ENCODE measurements around the gene BAG3. TPM values are rescaled to one million over a fixed set of nuclear protein-coding genes. Genes with fewer than 3 reads are reported as not detected.
A peak's percentile ranks its signal among the peaks of the same experiment; 100 is the strongest.
"Not testable (repeated sequence)": the region's sequence is repeated elsewhere in the genome, so short reads cannot be mapped to it uniquely, and the experiment has no call there.

BAG3 gene
- 151 TPM for total RNA-seq
- long read RNA-seq, transcript BAG3-201 (4 exons, 2,571 nt) = major isoform, 111 of 197 reads
- long read RNA-seq, partial matches to known transcripts = 62 of 197 reads
- long read RNA-seq, other reads (novel, unspliced or antisense) = 24 of 197 reads

DNA sequence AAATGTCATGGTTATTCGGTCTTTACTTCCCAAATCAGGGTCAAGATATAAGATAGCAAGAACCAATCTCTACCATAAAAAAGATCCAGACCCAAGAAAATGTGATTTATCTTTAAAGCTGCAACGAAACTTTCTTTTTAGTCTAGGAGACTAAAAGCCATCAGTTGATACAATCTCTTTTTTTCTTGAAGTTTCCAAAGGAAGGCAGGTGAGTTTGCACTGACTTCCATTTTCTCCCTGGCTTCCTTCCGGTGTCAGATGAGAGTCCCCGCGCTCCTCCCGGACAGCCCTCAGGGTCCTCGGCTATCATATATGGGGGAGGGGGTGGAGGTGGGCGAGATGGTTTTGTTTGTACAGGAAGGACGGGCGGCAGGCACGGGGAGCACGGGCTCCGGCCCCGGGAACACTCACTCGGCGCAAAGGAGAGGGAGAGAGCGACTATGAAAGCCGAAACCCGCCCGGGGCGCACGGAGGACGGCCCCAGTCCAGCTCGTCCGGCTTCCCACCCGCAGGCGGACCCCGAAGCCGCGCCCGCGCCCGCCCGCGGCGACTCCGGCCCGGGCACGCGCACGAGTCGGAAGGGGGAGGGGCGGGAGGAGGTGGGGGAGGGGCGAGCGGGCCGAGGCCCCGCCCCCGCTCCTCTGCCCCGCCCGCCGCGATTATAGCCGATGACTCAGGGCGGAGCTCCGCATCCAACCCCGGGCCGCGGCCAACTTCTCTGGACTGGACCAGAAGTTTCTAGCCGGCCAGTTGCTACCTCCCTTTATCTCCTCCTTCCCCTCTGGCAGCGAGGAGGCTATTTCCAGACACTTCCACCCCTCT is at the start of gene BAG3:
Gene BAG3 (plus strand): TSS at position 689 of the 822 bp plus-strand sequence. CDS start 296 bp downstream, outside the sequence.
- intact Hi-C loops (cut with micrococcal nuclease) = no loop called here
- DNase-seq = peak; percentile 97
- ATAC-seq = peak; percentile 91

- no peak for DNase-seq
- intact Hi-C loops (cut with micrococcal nuclease) = loop anchor here (10.0 kb wide), 1 partner anchor 252 kb away; no protein-coding TSS in a partner anchor
- no peak for ATAC-seq
Measured at GRCh38 chr10:119602241-119603095, 48.7 kb upstream of the BAG3 start.

GRCh38 chr10:119604468-119604867 is 46.7 kb upstream of the BAG3 start:
- intact Hi-C loops (cut with micrococcal nuclease) = loop anchor here (10.0 kb wide), 1 partner anchor 250 kb away; no protein-coding TSS in a partner anchor
- DNase-seq (no peak), ATAC-seq (no peak)

- ATAC-seq (peak; percentile 88), DNase-seq (peak; percentile 66)
- intact Hi-C loops (cut with micrococcal nuclease) = loop anchor here (10.0 kb wide), 1 partner anchor 246 kb away; no protein-coding TSS in a partner anchor
Measured at GRCh38 chr10:119608316-119609155, 42.6 kb upstream of the BAG3 start.

DNA sequence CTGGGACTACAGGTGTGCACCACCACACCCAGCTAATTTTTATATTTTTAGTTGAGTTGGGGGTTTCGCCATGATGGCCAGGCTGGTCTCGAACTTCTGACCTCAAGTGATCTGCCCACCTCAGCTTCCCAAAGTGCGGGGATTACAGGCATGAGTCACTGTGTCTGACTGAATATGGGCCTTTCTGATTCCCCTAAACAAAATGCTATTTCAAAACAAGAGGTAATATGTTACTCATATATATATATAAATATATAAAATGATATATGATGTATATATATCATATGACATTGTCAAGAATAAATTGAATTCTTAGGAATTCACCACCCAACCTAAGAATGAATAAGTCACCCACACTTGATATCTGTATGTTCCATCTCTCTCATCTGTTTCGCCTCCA is 41.7 kb upstream of the BAG3 start:
- intact Hi-C loops (cut with micrococcal nuclease) = loop anchor here (10.0 kb wide), 1 partner anchor 245 kb away; no protein-coding TSS in a partner anchor
- ATAC-seq = no peak
- DNase-seq = no peak

DNA sequence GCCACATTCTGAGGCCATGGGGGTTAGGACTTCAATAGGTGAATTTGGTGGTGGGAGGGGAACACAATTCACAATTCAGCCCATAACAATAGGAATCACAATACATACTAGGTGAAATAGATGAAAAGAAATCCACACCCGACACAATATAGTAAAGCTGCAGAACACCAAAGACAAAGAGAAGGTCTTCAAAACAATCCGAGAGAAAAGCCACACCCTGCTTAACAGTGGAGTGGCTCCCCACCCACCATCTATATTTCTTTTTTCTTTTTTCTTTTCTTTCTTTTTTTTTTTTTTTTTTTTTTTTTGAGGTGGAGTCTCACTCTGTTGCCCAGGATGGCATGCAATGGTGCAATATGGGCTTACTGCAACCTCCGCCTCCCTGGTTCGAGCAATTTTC is 39.7 kb upstream of the BAG3 start:
- ATAC-seq (no peak), DNase-seq (no peak)
- intact Hi-C loops (cut with micrococcal nuclease) = no loop called here

DNA sequence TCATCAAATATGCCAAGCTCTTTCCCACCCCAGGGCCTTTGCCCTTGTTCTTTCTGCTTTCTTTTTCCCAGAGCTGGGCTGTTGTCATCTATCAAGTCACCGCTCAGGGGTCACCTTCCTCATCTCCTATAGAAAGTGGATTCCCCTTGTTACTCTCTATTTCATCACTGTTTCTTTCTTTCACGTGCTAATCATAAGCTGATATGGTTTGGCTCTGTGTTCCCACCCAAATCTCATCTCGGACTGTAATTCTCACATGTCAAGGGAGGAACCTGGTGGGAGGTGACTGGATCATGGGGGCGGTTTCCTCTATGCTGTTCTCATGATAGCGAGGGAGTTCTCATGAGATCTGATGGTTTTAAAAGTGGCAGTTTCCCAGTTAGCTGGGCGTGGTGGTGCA is 37.4 kb upstream of the BAG3 start:
- intact Hi-C loops (cut with micrococcal nuclease) = no loop called here
- no peak for ATAC-seq
- no peak for DNase-seq

DNA sequence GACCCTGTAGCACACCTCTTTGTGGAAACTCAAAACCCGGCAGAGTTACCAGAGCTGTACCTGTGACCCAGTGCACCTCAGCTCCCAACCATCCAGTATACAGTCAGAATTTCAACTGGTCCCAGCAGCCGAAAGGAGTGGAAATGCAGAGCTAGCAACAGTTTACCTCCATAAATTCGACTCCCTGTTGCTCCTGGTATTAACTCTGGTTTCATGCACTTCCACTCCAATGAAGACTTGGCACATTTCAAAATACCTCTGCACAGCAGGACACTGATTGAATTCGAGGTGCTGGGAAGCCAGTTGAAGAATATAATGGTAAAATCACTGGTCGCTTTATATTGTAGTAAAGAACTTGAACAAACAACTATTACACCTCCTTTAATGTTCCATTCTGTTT is 36.5 kb upstream of the BAG3 start:
- DNase-seq = no peak
- ATAC-seq = no peak
- intact Hi-C loops (cut with micrococcal nuclease) = no loop called here

- intact Hi-C loops (cut with micrococcal nuclease) = no loop called here
- ATAC-seq (peak; percentile 48), DNase-seq (peak; percentile 50)
Measured at GRCh38 chr10:119616882-119617570, 34.2 kb upstream of the BAG3 start.

DNA sequence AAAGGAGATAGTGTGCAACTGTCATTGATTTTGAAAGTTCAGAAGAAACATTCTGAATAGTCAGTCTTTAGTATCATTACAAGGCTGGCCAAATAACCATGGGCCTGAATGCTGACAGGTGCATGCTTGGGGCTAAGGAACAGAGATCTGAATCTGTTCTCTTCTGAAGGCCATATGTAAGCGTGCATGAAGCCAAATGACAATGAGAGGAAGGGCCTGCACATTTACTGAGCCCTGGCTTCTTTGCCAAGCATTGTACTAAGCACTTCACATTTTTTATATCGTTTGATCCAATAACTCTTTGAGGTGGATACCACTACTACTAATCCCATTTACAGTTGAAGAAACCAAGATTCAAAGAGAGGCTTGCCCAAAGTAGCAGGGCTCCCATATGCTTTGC is 32.0 kb upstream of the BAG3 start:
- intact Hi-C loops (cut with micrococcal nuclease) = no loop called here
- peak; percentile 34 for ATAC-seq
- no peak for DNase-seq

DNA sequence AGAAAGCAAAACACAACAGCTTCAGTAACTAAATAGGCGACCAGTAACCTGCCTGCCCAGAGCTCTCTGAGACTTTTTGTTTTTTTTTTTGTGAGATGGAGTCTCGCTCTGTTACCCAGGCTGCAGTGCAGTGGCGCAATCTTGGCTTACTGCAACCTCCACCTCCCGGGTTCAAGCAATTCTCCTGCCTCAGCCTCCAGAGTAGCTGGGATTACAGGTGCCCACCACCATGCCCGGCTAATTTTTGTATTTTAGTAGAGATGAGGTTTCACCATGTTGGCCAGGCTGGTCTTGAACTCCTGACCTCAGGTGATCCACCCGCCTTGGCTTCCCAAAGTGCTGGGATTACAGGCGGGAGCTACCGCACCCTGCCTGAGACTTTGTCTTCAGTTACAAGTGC is 31.4 kb upstream of the BAG3 start:
- ATAC-seq; intact Hi-C loops (cut with micrococcal nuclease): not testable (repeated sequence)

DNA sequence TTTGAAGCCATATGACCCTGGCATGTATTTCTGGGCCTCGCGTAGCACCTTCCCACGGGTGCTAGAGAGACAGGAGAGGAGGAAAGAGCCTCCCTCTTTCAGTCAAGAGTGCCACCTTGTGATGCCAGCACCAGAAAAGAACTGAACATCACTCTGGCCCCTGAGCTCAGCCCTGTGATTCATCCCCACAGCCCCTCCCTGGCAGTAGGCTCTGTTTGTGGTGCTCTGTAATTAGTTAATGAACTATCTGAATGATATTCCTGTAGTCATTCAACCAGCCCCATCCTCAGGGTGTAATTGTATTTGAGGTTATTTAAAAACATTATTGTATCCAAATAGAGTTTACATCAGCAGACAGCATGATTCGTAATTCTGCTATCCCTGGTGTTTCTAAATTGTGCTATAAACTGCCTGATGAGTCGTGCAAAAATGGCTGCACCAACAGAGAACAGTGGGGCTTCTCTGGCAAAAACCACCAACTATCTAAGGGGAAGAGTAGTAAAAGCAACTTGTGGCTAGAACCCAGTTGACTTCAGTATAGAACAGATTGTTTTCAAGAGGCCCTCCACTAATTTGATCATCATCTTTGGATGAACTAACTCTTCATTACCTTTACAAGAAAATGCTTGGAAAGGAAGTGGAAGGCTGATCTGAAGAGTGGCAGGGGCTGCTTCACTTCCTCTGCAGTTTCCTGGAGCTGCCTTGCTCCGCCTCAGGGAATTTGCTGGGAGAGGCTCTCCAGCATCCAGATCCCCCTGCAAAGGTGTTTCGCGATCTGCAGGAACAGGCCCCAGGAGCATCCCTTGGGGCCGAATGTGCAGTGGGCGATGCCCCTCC is 30.7 kb upstream of the BAG3 start:
- intact Hi-C loops (cut with micrococcal nuclease) = no loop called here
- ATAC-seq = no peak
- DNase-seq = no peak

More for the DNA sequence above, 31.4 kb upstream of the BAG3 start:
- not testable (repeated sequence) for DNase-seq

DNA sequence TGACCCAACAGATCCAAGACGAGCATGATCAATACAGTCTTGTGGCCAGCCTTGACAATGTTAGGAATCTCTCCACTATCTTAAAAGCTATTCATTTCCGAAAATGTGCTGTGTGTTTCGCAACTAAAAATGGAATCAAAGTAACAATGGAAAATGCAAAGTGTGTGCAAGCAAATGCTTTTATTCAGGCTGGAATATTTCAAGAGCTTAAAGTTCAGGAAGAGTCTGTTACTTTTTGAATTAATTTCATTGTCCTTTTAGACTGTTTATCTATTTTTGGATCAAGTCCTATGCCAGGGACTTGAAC is 30.1 kb upstream of the BAG3 start:
- no peak for DNase-seq
- intact Hi-C loops (cut with micrococcal nuclease) = no loop called here
- no peak for ATAC-seq

GRCh38 chr10:119625570-119626280 is 25.5 kb upstream of the BAG3 start:
- ATAC-seq (no peak), DNase-seq (no peak)
- intact Hi-C loops (cut with micrococcal nuclease) = no loop called here

GRCh38 chr10:119630300-119630699 is 20.9 kb upstream of the BAG3 start:
- intact Hi-C loops (cut with micrococcal nuclease) = no loop called here
- DNase-seq (no peak), ATAC-seq (no peak)

- no peak for DNase-seq
- no peak for ATAC-seq
- intact Hi-C loops (cut with micrococcal nuclease) = no loop called here
Measured at GRCh38 chr10:119633538-119634218, 17.5 kb upstream of the BAG3 start.

- DNase-seq (peak; percentile 35), ATAC-seq (peak; percentile 74)
- intact Hi-C loops (cut with micrococcal nuclease) = no loop called here
Measured at GRCh38 chr10:119634219-119634544, 17.0 kb upstream of the BAG3 start.

Data from left ventricle myocardium superior (tissue), 1 donor.